Fibroblast of lung (primary cell): ENCODE measurements around the gene OR10H1. TPM values are rescaled to one million over a fixed set of nuclear protein-coding genes. Genes with fewer than 3 reads are reported as not detected.

Source experiments
- DNase-seq, 2 donors: peaks; one replicate each; pipeline versions ENCODE4 v3.0.0 to v3.0.0-alpha.2; 2010; ENCODE audit warnings: low read depth in 2 of 2
- H2AFZ ChIP-seq: 2 replicates; pipeline ENCODE4 v1.5.1; 2012; ENCODE audit warnings: low read length, control low read depth, inconsistent platforms
- H3K27ac ChIP-seq: 2 replicates; pipeline ENCODE4 v1.5.1; 2011; ENCODE audit warnings: low read length, control low read depth; ENCODE audit not compliant: insufficient read depth
- H3K27me3 ChIP-seq: 2 replicates; pipeline ENCODE4 v1.5.1; 2011; ENCODE audit warnings: mild to moderate bottlenecking, low read length; ENCODE audit not compliant: control insufficient read depth, insufficient read depth
- H3K36me3 ChIP-seq: 2 replicates; pipeline ENCODE4 v1.5.1; 2011; ENCODE audit warnings: low read length; ENCODE audit not compliant: control insufficient read depth, insufficient read depth
- H3K4me1 ChIP-seq: 2 replicates; pipeline ENCODE4 v1.5.1; 2011; ENCODE audit warnings: low read length; ENCODE audit not compliant: control insufficient read depth, insufficient read depth; ENCODE audit errors: extremely low read depth
- H3K4me2 ChIP-seq: 2 replicates; pipeline ENCODE4 v1.5.1; 2011; ENCODE audit warnings: low read length, control low read depth; ENCODE audit not compliant: insufficient read depth; ENCODE audit errors: extremely low read depth
- H3K4me3 ChIP-seq, 4 experiments: fragments of 200-600 bp in 1 of 4; sonication (generic) in 1 of 4; replicated peaks in 1 of 4; 2 replicates each; pipeline ENCODE4 v1.5.1; 2011 to 2016; ENCODE audit warnings: low read length in 4 of 4, low read depth in 3 of 4, mild to moderate bottlenecking in 3 of 4, control low read depth in 2 of 4, inconsistent platforms in 1 of 4, mixed read lengths in 1 of 4; ENCODE audit not compliant: insufficient read depth in 1 of 4; ENCODE audit errors: control extremely low read depth in 1 of 4
- H3K79me2 ChIP-seq: 2 replicates; pipeline ENCODE4 v1.5.1; 2012; ENCODE audit warnings: mild to moderate bottlenecking, low read length, inconsistent platforms; ENCODE audit not compliant: control insufficient read depth, insufficient read depth
- H3K9ac ChIP-seq: 2 replicates; pipeline ENCODE4 v1.5.1; 2011; ENCODE audit warnings: mild to moderate bottlenecking, low read length, control low read depth; ENCODE audit not compliant: insufficient read depth
- H3K9me3 ChIP-seq: 2 replicates; pipeline ENCODE4 v1.5.1; 2012; ENCODE audit warnings: low read depth, low read length; ENCODE audit not compliant: control insufficient read depth, insufficient read depth
- H4K20me1 ChIP-seq: 2 replicates; pipeline ENCODE4 v1.5.1; 2011; ENCODE audit warnings: low read length; ENCODE audit not compliant: control insufficient read depth, insufficient read depth; ENCODE audit errors: extremely low read depth
- EZH2 ChIP-seq: IDR thresholded peaks from 2 replicates; pipeline ENCODE4 v1.5.1; 2012; ENCODE audit warnings: low read length, control low read depth, mild to moderate bottlenecking; ENCODE audit errors: missing control alignments
- polyA plus RNA-seq, 2 donors: library from polyadenylated mRNA; depleted of rRNA in 1 of 2; stranded (reverse) in 1 of 2; unstranded in 1 of 2; fragments of >200 nt; gene quantifications; 2 replicates each; pipeline ENCODE4 v1.2.1, GENCODE V29; 2011 to 2012; ENCODE audit warnings: missing spikeins in 1 of 2
- total RNA-seq: library from RNA; depleted of rRNA; stranded (reverse); fragments of >200 nt; gene quantifications from 2 replicates; pipeline ENCODE4 v1.2.1, GENCODE V29; 2014
- TF ChIP-seq, protein P1 (sequence below), 2 donors: IDR thresholded peaks in 1 of 2; conservative IDR thresholded peaks in 1 of 2; 1 replicate in 1 of 2; 2 replicates in 1 of 2; pipeline ENCODE4 v1.5.1; 2011 to 2012; ENCODE audit warnings: low read length in 2 of 2, control low read depth in 1 of 2, inconsistent platforms in 1 of 2, low read depth in 1 of 2, mild to moderate bottlenecking in 1 of 2

Gene OR10H1
- total and polyA plus RNA-seq, 2 donors (not counting 1 experiment from before 2014, with no cell fraction given): not detected

DNA sequence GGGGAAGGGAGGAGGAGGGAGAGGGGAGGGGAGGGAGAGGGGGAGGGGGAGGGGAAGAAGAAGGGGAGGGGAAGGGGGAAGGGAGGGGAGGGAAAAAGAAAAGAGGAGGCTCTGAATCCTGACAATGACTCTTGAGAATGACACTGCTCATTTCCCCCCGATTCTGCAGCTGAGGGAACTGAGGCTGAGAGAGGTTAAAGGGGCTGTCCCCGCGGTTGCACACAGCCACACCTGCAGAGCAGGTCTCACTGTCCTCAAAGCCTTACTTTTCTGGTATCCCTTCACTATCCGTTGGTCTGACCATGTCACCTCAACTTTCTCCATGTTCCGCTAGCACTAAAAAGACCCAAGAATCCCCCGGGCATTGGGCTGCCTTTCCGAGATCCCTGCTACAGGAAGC is 47.0 kb upstream of the OR10H1 start:
- Histone ChIP-seq H3K4me2 (no peak overlapping the region), H3K9ac (no peak overlapping the region), H3K9me3 (no peaks in the 10 kb centered on the region), H3K79me2 (no peaks in the 10 kb centered on the region), H3K4me3 (no peak overlapping the region), H3K27me3 (no peaks in the 10 kb centered on the region), H3K27ac (no peak overlapping the region), H4K20me1 (no peaks in the 10 kb centered on the region), H3K36me3 (no peaks in the 10 kb centered on the region), H2AFZ (no peak overlapping the region), H3K4me1 (no peaks in the 10 kb centered on the region)
- TF ChIP-seq, protein P1, sequence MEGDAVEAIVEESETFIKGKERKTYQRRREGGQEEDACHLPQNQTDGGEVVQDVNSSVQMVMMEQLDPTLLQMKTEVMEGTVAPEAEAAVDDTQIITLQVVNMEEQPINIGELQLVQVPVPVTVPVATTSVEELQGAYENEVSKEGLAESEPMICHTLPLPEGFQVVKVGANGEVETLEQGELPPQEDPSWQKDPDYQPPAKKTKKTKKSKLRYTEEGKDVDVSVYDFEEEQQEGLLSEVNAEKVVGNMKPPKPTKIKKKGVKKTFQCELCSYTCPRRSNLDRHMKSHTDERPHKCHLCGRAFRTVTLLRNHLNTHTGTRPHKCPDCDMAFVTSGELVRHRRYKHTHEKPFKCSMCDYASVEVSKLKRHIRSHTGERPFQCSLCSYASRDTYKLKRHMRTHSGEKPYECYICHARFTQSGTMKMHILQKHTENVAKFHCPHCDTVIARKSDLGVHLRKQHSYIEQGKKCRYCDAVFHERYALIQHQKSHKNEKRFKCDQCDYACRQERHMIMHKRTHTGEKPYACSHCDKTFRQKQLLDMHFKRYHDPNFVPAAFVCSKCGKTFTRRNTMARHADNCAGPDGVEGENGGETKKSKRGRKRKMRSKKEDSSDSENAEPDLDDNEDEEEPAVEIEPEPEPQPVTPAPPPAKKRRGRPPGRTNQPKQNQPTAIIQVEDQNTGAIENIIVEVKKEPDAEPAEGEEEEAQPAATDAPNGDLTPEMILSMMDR (conservative IDR thresholded peaks at IDR 0.05 in 1 of 2, IDR thresholded peaks at IDR 0.05 in 1 of 2; ENCODE audit: low read depth in 1 of 2, low read length in 2 of 2): no peak
- no peak for TF ChIP-seq EZH2
- DNase-seq: no peak

DNA sequence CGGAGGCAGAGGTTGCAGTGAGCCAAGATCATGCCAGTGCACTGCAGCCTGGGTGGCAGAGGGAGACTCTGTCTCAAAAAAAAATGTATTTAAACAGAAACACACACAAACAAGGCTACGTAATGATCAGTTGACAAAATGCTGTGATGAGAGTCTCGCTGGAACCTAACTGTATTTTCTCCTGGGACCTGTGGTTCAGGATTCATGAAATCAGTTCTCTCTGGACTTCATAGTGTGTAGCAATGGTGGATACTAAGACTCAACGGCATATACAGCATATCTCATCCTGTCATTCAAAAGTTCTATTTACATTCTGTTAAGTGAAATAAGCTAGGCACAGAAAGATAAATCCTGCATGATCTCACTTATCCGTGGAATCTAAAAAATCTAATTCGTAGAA is 45.1 kb upstream of the OR10H1 start:
- H3K4me3 ChIP-seq: no peak overlapping the region
- no peaks in the 10 kb centered on the region for H3K36me3 ChIP-seq
- TF ChIP-seq, protein P1 (conservative IDR thresholded peaks at IDR 0.05 in 1 of 2, IDR thresholded peaks at IDR 0.05 in 1 of 2; ENCODE audit: low read depth in 1 of 2, low read length in 2 of 2): no peak
- TF ChIP-seq EZH2: no peak
- H3K79me2 ChIP-seq: no peaks in the 10 kb centered on the region
- no peaks in the 10 kb centered on the region for H4K20me1 ChIP-seq
- no peaks in the 10 kb centered on the region for H3K9me3 ChIP-seq
- H3K4me2 ChIP-seq: no peak overlapping the region
- H3K27ac ChIP-seq: no peak overlapping the region
- no peaks in the 10 kb centered on the region for H3K4me1 ChIP-seq
- no peak for DNase-seq
- H3K9ac ChIP-seq: no peak overlapping the region
- H3K27me3 ChIP-seq: no peaks in the 10 kb centered on the region
- H2AFZ ChIP-seq: no peak overlapping the region

DNA sequence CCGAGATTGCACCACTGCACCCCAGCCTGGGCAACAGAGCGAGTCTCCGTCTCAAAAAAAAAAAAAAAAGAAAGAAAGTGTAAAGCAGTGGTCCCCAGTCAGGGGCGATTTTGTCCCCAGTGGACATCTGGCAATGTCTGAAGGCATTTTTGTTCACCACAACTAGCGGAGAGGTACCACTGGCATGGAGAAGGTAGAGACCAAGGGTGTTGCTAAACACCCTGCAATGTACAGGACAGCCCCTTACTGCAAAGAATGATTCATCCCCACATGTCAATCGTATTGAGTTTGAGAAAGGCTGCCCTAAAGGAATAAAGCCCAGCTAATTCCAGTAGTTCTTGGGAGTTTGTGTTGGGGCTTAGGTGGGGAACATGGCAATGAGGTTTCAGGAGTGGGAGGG is 43.7 kb upstream of the OR10H1 start:
- Histone ChIP-seq H3K4me2 (no peak overlapping the region), H4K20me1 (no peaks in the 10 kb centered on the region), H3K9me3 (no peaks in the 10 kb centered on the region), H3K4me3 (no peak overlapping the region), H2AFZ (no peak overlapping the region), H3K36me3 (no peaks in the 10 kb centered on the region), H3K4me1 (no peaks in the 10 kb centered on the region), H3K27me3 (no peaks in the 10 kb centered on the region), H3K27ac (no peak overlapping the region), H3K79me2 (no peaks in the 10 kb centered on the region), H3K9ac (no peak overlapping the region)
- no peak for DNase-seq
- TF ChIP-seq, protein P1 (conservative IDR thresholded peaks at IDR 0.05 in 1 of 2, IDR thresholded peaks at IDR 0.05 in 1 of 2; ENCODE audit: low read depth in 1 of 2, low read length in 2 of 2): no peak
- no peak for TF ChIP-seq EZH2
